DND-41 (cell line): ENCODE data around the gene PEDS1.

ENCODE experiments used
- EZH2 ChIP-seq: IDR thresholded peaks from 3 replicates; pipeline ENCODE4 v1.6.1; 2012; ENCODE audit warnings: borderline replicate concordance, low read depth, mild to moderate bottlenecking, moderate library complexity, low read length, inconsistent platforms; ENCODE audit not compliant: severe bottlenecking
- TF ChIP-seq, protein P1 (sequence below): IDR thresholded peaks from 2 replicates; pipeline ENCODE4 v1.5.1; 2012; ENCODE audit warnings: borderline replicate concordance, low read length, moderate library complexity, mild to moderate bottlenecking; ENCODE audit not compliant: poor library complexity, severe bottlenecking; ENCODE audit errors: extremely low read depth

GRCh38 chr20:50141018-50141675, 12.4 kb downstream of the PEDS1 start:
- TF ChIP-seq, protein P1, sequence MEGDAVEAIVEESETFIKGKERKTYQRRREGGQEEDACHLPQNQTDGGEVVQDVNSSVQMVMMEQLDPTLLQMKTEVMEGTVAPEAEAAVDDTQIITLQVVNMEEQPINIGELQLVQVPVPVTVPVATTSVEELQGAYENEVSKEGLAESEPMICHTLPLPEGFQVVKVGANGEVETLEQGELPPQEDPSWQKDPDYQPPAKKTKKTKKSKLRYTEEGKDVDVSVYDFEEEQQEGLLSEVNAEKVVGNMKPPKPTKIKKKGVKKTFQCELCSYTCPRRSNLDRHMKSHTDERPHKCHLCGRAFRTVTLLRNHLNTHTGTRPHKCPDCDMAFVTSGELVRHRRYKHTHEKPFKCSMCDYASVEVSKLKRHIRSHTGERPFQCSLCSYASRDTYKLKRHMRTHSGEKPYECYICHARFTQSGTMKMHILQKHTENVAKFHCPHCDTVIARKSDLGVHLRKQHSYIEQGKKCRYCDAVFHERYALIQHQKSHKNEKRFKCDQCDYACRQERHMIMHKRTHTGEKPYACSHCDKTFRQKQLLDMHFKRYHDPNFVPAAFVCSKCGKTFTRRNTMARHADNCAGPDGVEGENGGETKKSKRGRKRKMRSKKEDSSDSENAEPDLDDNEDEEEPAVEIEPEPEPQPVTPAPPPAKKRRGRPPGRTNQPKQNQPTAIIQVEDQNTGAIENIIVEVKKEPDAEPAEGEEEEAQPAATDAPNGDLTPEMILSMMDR: no peak
- no peak for TF ChIP-seq EZH2
